GM12864 (cell line): Measurements from ENCODE around the gene CEL.

ENCODE experiments used
- DNase-seq: peaks from one replicate; pipeline ENCODE4 v3.0.0-alpha.2; 2011; ENCODE audit warnings: low read depth
- H3K4me3 ChIP-seq: 2 replicates; pipeline ENCODE4 v1.5.1; 2011; ENCODE audit warnings: mild to moderate bottlenecking, low read depth, low read length, control low read depth
- TF ChIP-seq, protein P1 (sequence below): IDR thresholded peaks from 2 replicates; pipeline ENCODE4 v1.5.1; 2011; ENCODE audit warnings: low read depth, mild to moderate bottlenecking, moderate library complexity, low read length, control low read depth, inconsistent platforms; ENCODE audit errors: missing control alignments

CEL gene

DNA sequence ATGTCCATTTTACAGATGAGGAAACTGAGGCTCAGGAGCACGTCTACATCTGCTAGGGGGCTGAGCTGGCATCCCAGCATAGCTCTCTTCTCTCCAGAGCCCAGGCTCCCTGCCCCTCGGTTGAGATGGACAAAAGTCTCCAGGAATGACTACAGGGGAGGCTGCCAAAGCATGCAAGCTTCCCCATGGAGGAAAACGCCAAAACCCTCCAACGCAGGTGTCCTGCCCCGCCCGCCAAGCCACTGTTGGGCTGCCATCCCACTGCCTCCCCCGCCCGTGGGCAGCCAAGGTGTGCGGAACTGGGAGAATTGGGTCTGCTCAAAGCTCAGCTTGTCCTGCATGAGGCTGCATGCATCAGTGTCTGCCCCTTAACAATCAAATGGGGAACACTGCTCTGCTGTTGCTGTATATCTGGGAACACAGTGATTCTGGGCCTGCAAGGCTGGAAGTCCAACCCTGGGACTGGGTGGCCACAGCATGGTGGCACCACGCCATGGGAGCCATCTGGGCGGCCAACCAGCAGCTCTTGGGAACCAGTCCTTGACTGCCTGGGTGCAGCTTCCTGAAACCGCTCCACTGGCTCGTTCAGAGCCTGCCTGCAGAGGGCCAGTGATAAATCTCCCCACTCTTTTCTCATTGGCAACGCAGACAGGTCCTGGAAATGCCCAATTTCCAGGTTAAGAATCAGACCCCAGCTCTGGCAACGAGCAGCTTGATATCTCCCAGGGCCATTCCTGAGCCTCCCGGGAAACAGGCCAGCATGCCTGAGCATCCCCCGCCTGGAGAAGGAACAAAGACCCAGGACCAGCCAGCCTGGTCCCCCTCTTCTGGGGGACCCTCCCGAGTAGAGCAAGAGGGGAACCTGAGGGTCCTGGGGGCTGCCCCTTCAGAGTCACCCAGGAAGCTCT lies 55.7 kb downstream of the CEL start:
- TF ChIP-seq, protein P1, sequence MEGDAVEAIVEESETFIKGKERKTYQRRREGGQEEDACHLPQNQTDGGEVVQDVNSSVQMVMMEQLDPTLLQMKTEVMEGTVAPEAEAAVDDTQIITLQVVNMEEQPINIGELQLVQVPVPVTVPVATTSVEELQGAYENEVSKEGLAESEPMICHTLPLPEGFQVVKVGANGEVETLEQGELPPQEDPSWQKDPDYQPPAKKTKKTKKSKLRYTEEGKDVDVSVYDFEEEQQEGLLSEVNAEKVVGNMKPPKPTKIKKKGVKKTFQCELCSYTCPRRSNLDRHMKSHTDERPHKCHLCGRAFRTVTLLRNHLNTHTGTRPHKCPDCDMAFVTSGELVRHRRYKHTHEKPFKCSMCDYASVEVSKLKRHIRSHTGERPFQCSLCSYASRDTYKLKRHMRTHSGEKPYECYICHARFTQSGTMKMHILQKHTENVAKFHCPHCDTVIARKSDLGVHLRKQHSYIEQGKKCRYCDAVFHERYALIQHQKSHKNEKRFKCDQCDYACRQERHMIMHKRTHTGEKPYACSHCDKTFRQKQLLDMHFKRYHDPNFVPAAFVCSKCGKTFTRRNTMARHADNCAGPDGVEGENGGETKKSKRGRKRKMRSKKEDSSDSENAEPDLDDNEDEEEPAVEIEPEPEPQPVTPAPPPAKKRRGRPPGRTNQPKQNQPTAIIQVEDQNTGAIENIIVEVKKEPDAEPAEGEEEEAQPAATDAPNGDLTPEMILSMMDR: no peak
- no peak for DNase-seq
- H3K4me3 ChIP-seq: no peak overlapping the region

DNA sequence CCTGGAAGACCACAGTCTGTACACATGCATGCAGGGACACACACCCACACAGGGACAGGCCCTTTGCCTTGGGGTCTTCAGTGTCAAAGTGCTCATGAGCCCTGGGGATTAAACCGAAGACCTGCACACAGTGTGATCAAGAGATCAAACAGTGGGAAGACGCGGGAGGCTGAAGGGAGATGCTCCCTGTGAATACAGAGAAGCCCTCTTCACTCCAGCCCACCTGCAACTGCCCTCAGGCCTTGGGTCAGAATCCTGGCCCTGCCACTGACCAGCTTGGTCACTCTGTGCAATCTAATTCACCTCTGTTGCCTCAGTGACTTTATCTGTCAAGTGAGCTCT lies 56.4 kb downstream of the CEL start:
- no peak for DNase-seq
- no peak overlapping the region for H3K4me3 ChIP-seq
- TF ChIP-seq, protein P1: no peak

DNA sequence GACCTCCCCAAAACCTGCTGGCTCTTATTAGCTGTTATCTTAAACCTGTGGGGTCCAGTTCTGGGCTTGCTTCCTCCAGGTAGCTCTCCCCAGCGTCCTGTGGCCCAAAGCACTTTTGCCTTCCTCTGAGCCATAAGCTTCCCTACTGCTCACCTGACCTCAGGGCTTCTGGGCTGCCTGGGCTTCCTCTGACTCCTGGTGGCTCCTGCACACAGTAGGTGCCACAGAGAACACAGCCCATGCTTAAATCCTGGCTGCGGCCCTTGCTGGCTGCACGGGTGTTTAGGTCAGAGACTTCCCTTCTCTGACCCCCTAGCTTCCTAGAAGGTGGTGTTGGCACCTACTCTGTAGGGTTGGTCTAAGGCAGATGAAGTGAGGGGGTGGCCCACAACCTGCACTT lies 56.8 kb downstream of the CEL start:
- TF ChIP-seq, protein P1: no peak
- H3K4me3 ChIP-seq: no peak overlapping the region
- no peak for DNase-seq

GRCh38 chr9:133119103-133119845 lies 57.5 kb downstream of the CEL start:
- TF ChIP-seq, protein P1: no peak
- H3K4me3 ChIP-seq: no peak overlapping the region
- DNase-seq: no peak

- H3K4me3 ChIP-seq: peak overlapping the region; percentile 59
- TF ChIP-seq, protein P1: no peak
- DNase-seq: no peak
These were observed 58.2 kb downstream of the CEL start for GRCh38 chr9:133119846-133120500.

DNA sequence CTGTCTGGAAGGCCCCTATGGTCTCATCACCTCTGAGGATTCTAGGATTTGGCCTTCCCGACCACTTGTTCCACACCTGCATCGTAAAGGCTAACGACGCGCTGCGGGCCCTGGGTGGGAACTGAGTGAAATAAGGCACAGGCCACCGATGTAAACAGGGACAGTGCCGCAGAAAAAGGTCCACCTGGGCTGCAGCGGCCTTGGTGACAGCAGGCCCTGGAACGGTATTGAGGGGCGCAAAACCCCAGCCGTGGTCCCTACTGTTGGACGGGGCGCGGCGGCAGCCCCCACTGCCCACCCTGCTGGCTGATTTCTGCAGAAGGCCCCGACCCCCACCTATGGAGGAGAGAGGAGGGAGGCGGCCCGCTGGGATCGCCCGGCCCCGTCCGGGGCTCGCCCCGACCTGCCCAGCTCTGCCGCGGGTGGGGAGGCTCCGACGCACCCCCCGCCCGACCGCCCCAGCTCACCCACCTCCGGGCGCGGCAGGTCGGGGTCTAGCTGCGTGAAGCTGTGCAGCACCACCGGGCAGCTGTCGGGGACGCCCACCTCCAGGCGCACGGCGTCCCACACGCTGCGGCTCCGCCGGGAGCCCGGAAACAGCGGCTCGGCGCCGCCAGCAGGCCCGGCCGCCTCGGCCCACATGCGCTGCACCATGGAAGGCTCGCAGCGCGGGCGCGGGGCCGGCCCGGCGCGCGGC lies 58.9 kb downstream of the CEL start:
- H3K4me3 ChIP-seq: peak overlapping the region; percentile 59
- TF ChIP-seq, protein P1: no peak
- no peak for DNase-seq
